SK-N-SH (cell line): Measurements from ENCODE around the gene MED16. TPM values are rescaled to one million over a fixed set of nuclear protein-coding genes. Genes with fewer than 3 reads are reported as not detected.

Source experiments
- CTCF ChIA-PET: fragments of 300-600, 350-600 bp; formaldehyde crosslinking; extraction: SDS; loops from one replicate; lab custom pipeline; 2021; lab: Yijun Ruan, JAX
- POLR2A ChIA-PET: fragments of 350-600 bp; sonication (Branson Sonifier 250); formaldehyde crosslinking; extraction: SDS; loops from one replicate; lab custom pipeline; 2020; ENCODE audit warnings: antibody characterized with exemption, inconsistent platforms; lab: Yijun Ruan, JAX
- DNase-seq: peaks from one replicate; pipeline ENCODE4 v3.0.0; 2012
- H2AFZ ChIP-seq: fragments of 200-600 bp; sonication (generic); 2 replicates; pipeline ENCODE4 v1.8.1; 2016; ENCODE audit warnings: antibody characterized with exemption, mild to moderate bottlenecking, low read depth
- H3F3A ChIP-seq: fragments of 200-600 bp; sonication (generic); replicated peaks from 2 replicates; pipeline ENCODE3; 2016; ENCODE audit warnings: antibody characterized with exemption, mild to moderate bottlenecking; ENCODE audit not compliant: insufficient read depth
- H3K27ac ChIP-seq, 2 experiments: fragments of 200-500 bp in 1 of 2; fragments of 200-600 bp in 1 of 2; sonication (Bioruptor generic) in 1 of 2; sonication (generic), shearing (Covaris generic) in 1 of 2; 2 replicates each; pipeline versions ENCODE4 v1.5.1 to v1.6.1; 2014 to 2016; ENCODE audit warnings: low read depth in 2 of 2, inconsistent platforms in 1 of 2, low read length in 1 of 2, mild to moderate bottlenecking in 1 of 2, mixed read lengths in 1 of 2
- H3K27me3 ChIP-seq: fragments of 200-600 bp; sonication (generic), shearing (Covaris generic); 2 replicates; pipeline ENCODE4 v1.6.1; 2016; ENCODE audit warnings: mixed run types; ENCODE audit not compliant: insufficient read depth
- H3K36me3 ChIP-seq, 2 experiments: fragments of 200-500 bp in 1 of 2; fragments of 200-600 bp in 1 of 2; sonication (Bioruptor generic) in 1 of 2; sonication (generic) in 1 of 2; replicated peaks in 1 of 2; 2 replicates each; pipeline versions ENCODE3 to v1.5.1; 2014 to 2016; ENCODE audit warnings: low read length in 1 of 2, mild to moderate bottlenecking in 1 of 2; ENCODE audit not compliant: insufficient read depth in 2 of 2, control insufficient read depth in 1 of 2
- H3K4me1 ChIP-seq, 2 experiments: fragments of 200-500 bp in 1 of 2; fragments of 200-600 bp in 1 of 2; sonication (Bioruptor generic) in 1 of 2; sonication (generic), shearing (Covaris generic) in 1 of 2; 2 replicates each; pipeline versions ENCODE4 v1.5.1 to v1.6.1; 2014 to 2016; ENCODE audit warnings: low read depth in 1 of 2, low read length in 1 of 2, mixed run types in 1 of 2; ENCODE audit not compliant: insufficient read depth in 2 of 2, control insufficient read depth in 1 of 2
- H3K4me2 ChIP-seq: fragments of 200-600 bp; sonication (generic), shearing (Covaris generic); 2 replicates; pipeline ENCODE4 v1.6.1; 2017; ENCODE audit warnings: mixed run types
- H3K4me3 ChIP-seq, 2 experiments: fragments of 200-500 bp in 1 of 2; fragments of 200-600 bp in 1 of 2; sonication (Bioruptor generic) in 1 of 2; sonication (generic), shearing (Covaris generic) in 1 of 2; 2 replicates each; pipeline versions ENCODE4 v1.5.1 to v1.8.1; 2014 to 2016; ENCODE audit warnings: low read depth in 2 of 2, inconsistent platforms in 1 of 2, low read length in 1 of 2, mild to moderate bottlenecking in 1 of 2, mixed read lengths in 1 of 2, moderate library complexity in 1 of 2
- H3K79me2 ChIP-seq: fragments of 200-600 bp; sonication (generic); 2 replicates; pipeline ENCODE4 v1.8.1; 2017; ENCODE audit warnings: mild to moderate bottlenecking; ENCODE audit not compliant: insufficient read depth
- H3K9ac ChIP-seq: fragments of 200-600 bp; sonication (generic); 2 replicates; pipeline ENCODE4 v1.6.1; 2017; ENCODE audit warnings: mixed run types
- H3K9me2 ChIP-seq: fragments of 200-600 bp; sonication (generic); 2 replicates; pipeline ENCODE4 v1.6.1; 2017; ENCODE audit warnings: mixed run types
- H3K9me3 ChIP-seq: fragments of 200-600 bp; sonication (generic); 2 replicates; pipeline ENCODE4 v1.6.1; 2017; ENCODE audit warnings: mixed run types, mild to moderate bottlenecking, moderate library complexity
- H4K20me1 ChIP-seq: fragments of 200-600 bp; sonication (generic); 2 replicates; pipeline ENCODE4 v1.6.1; 2017; ENCODE audit warnings: mild to moderate bottlenecking, mixed run types; ENCODE audit not compliant: insufficient read depth
- ELF1 ChIP-seq: IDR thresholded peaks from 2 replicates; pipeline ENCODE4 v1.4.0; 2012
- FOSL2 ChIP-seq: IDR thresholded peaks from 2 replicates; pipeline ENCODE4 v1.4.0; 2012; ENCODE audit warnings: low read depth, mild to moderate bottlenecking, moderate library complexity, borderline replicate concordance
- GATA2 ChIP-seq: sonication (generic); formaldehyde crosslinking; IDR thresholded peaks from 2 replicates; pipeline ENCODE4 v1.5.0; 2020; ENCODE audit warnings: mild to moderate bottlenecking, missing genetic modification reagents
- JUND ChIP-seq: IDR thresholded peaks from 2 replicates; pipeline ENCODE4 v1.4.0; 2012
- NRF1 ChIP-seq: IDR thresholded peaks from 2 replicates; pipeline ENCODE4 v1.6.1; 2012; ENCODE audit warnings: low read depth, mild to moderate bottlenecking, low read length
- RAD21 ChIP-seq: IDR thresholded peaks from 2 replicates; pipeline ENCODE4 v1.6.1; 2012; ENCODE audit warnings: mild to moderate bottlenecking, low read length
- SIN3A ChIP-seq: IDR thresholded peaks from 2 replicates; pipeline ENCODE4 v1.6.1; 2012; ENCODE audit warnings: low read depth, mild to moderate bottlenecking, low read length, moderate library complexity, borderline replicate concordance
- SMC3 ChIP-seq: IDR thresholded peaks from 2 replicates; pipeline ENCODE4 v1.6.1; 2012; ENCODE audit warnings: low read depth, low read length, improper control_type of control experiment
- TEAD4 ChIP-seq: IDR thresholded peaks from 2 replicates; pipeline ENCODE4 v1.4.0; 2012; ENCODE audit warnings: mild to moderate bottlenecking, borderline replicate concordance; ENCODE audit not compliant: insufficient read depth
- WGBS: methylation state at CpG from one replicate; pipeline ENCODE4 v1.1.6; 2017; ENCODE audit warnings: low lambda C conversion rate; 5-methylcytosine and 5-hydroxymethylcytosine counted together
- polyA plus RNA-seq, 3 experiments: library from polyadenylated mRNA; depleted of rRNA; stranded (reverse); fragments of >200 nt; gene quantifications; 2 replicates each; pipeline ENCODE4 v1.2.3, GENCODE V29; 2012
- TF ChIP-seq, protein P1 (sequence below): IDR thresholded peaks from 2 replicates; pipeline ENCODE4; 2012
- TF ChIP-seq, protein P2 (sequence below): IDR thresholded peaks from 2 replicates; pipeline ENCODE4 v1.4.0; 2012; ENCODE audit warnings: low read depth, borderline replicate concordance
- TF ChIP-seq, protein P3 (sequence below): fragments of 200-600 bp; sonication (generic); IDR thresholded peaks from 2 replicates; pipeline ENCODE4 v1.6.1; 2017; ENCODE audit warnings: antibody characterized with exemption, mild to moderate bottlenecking, moderate library complexity
- TF ChIP-seq, protein P4 (sequence below): IDR thresholded peaks from 2 replicates; pipeline ENCODE4 v1.4.0; 2012; ENCODE audit warnings: low read depth
- TF ChIP-seq, protein P5 (sequence below): fragments of 150-350 bp; IDR thresholded peaks from 2 replicates; pipeline ENCODE4 v1.6.1; 2017; ENCODE audit warnings: antibody characterized with exemption, low read length, low read depth, borderline replicate concordance

Gene MED16
- polyA plus RNA-seq, 1 of the 3 experiments (the other 2 are of a cell fraction), result 40.6 TPM

DNA sequence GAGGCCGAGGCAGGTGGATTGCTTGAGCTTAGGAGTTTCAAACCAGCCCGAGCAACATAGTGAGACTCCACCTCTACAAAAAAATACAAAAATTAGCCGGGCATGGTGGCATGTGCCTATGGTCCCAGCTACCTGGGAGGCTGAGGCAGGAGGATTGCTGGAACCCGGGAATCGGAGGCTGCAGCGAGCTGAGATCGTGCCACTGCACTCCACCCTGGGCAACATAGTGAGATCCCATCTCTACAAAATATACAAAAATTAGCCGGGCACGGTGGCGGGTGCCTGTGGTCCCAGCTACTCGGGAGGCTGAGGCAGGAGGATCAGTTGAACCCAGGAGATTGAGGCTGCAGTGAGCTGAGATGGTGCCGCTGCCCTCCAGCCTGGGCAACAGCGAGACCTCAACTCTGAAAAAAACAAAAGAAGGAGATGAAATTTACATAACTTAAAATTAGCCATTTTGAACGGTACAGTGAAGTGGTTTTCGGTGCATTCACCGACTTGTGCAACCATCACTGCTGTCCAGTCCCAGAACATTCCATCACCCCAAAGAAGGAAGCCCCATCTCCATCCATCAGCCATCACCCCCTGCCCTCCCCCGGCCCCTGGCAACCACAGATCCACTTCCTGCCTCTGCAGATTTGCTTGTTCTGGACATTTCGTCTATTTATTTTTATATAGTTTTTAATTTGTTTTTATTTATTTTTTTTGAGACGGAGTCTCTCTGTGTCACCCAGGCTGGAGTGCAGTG, 66.9 kb downstream of the MED16 start:
- Histone ChIP-seq H3K27ac (no peak overlapping the region), H3F3A (peaks cover 5% of the 10 kb centered on the region), H4K20me1 (no peaks in the 10 kb centered on the region), H3K9me2 (no peaks in the 10 kb centered on the region), H3K4me2 (no peak overlapping the region), H3K4me3 (no peak overlapping the region), H2AFZ (no peak overlapping the region)
- CTCF ChIA-PET, result no interaction called here
- DNase-seq, result no peak
- TF ChIP-seq, protein P1, sequence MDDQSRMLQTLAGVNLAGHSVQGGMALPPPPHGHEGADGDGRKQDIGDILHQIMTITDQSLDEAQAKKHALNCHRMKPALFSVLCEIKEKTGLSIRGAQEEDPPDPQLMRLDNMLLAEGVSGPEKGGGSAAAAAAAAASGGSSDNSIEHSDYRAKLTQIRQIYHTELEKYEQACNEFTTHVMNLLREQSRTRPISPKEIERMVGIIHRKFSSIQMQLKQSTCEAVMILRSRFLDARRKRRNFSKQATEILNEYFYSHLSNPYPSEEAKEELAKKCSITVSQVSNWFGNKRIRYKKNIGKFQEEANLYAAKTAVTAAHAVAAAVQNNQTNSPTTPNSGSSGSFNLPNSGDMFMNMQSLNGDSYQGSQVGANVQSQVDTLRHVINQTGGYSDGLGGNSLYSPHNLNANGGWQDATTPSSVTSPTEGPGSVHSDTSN, result no peak
- TF ChIP-seq, protein P2, sequence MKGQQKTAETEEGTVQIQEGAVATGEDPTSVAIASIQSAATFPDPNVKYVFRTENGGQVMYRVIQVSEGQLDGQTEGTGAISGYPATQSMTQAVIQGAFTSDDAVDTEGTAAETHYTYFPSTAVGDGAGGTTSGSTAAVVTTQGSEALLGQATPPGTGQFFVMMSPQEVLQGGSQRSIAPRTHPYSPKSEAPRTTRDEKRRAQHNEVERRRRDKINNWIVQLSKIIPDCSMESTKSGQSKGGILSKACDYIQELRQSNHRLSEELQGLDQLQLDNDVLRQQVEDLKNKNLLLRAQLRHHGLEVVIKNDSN, result no peak
- no peak for TF ChIP-seq FOSL2
- no peak for TF ChIP-seq SMC3
- TF ChIP-seq ELF1, result no peak
- TF ChIP-seq, protein P3, sequence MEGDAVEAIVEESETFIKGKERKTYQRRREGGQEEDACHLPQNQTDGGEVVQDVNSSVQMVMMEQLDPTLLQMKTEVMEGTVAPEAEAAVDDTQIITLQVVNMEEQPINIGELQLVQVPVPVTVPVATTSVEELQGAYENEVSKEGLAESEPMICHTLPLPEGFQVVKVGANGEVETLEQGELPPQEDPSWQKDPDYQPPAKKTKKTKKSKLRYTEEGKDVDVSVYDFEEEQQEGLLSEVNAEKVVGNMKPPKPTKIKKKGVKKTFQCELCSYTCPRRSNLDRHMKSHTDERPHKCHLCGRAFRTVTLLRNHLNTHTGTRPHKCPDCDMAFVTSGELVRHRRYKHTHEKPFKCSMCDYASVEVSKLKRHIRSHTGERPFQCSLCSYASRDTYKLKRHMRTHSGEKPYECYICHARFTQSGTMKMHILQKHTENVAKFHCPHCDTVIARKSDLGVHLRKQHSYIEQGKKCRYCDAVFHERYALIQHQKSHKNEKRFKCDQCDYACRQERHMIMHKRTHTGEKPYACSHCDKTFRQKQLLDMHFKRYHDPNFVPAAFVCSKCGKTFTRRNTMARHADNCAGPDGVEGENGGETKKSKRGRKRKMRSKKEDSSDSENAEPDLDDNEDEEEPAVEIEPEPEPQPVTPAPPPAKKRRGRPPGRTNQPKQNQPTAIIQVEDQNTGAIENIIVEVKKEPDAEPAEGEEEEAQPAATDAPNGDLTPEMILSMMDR, result no peak
- no peak for TF ChIP-seq SIN3A
- TF ChIP-seq, protein P4, sequence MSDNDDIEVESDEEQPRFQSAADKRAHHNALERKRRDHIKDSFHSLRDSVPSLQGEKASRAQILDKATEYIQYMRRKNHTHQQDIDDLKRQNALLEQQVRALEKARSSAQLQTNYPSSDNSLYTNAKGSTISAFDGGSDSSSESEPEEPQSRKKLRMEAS, result no peak
- no peak for TF ChIP-seq JUND
- no peak for TF ChIP-seq GATA2
- TF ChIP-seq, protein P5, sequence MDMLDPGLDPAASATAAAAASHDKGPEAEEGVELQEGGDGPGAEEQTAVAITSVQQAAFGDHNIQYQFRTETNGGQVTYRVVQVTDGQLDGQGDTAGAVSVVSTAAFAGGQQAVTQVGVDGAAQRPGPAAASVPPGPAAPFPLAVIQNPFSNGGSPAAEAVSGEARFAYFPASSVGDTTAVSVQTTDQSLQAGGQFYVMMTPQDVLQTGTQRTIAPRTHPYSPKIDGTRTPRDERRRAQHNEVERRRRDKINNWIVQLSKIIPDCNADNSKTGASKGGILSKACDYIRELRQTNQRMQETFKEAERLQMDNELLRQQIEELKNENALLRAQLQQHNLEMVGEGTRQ, result no peak
- TF ChIP-seq TEAD4, result no peak
- no peak for TF ChIP-seq NRF1
- TF ChIP-seq RAD21, result no peak
- TF ChIP-seq, all 33 proteins: peak for 0
- no peak overlapping the region for H3K9ac ChIP-seq
- peaks cover 18% of the 10 kb centered on the region for H3K27me3 ChIP-seq
- 81% methylated on average over 19 of the region's 19 CpGs for WGBS
- no peaks in the 10 kb centered on the region for H3K36me3 ChIP-seq
- POLR2A ChIA-PET, result interaction anchor here (0.6 kb wide), 1 partner anchor 11 kb away, joined by 5 read pairs; no protein-coding TSS in a partner anchor
- no peaks in the 10 kb centered on the region for H3K79me2 ChIP-seq
- H3K4me1 ChIP-seq, result no peaks in the 10 kb centered on the region; a peak in 1 of 4 replicates
- no peaks in the 10 kb centered on the region for H3K9me3 ChIP-seq
